ENCODE measurements around the gene MPG. TPM values are rescaled to one million over a fixed set of nuclear protein-coding genes. Genes with fewer than 3 reads are reported as not detected.

Gene MPG
- polyA plus RNA-seq, 3 donors: 32.5 to 86.9 (median 70.6) TPM

DNA sequence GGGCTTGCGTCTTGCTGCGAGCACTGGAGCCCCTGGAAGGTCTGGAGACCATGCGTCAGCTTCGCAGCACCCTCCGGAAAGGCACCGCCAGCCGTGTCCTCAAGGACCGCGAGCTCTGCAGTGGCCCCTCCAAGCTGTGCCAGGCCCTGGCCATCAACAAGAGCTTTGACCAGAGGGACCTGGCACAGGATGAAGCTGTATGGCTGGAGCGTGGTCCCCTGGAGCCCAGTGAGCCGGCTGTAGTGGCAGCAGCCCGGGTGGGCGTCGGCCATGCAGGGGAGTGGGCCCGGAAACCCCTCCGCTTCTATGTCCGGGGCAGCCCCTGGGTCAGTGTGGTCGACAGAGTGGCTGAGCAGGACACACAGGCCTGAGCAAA, 7.4 kb downstream of the MPG start:
- 48% methylated on average over 17 of the region's 18 CpGs for WGBS (ENCODE audit: insufficient coverage)
- Mint-ChIP-seq H3K4me3 (no peak overlapping the region), H3K4me1 (peaks cover 28% of the 10 kb centered on the region), H3K27me3 (ENCODE audit: low read depth in 3 of 3) (peaks cover 0 to 4% (median 2%) of the 10 kb centered on the region in 3 donors), H3K27ac (no peak overlapping the region), H3K9me3 (no peaks in the 10 kb centered on the region), H3K36me3 (peaks cover 48 to 86% of the 10 kb centered on the region in 2 donors)
- H3K4me3 ChIP-seq (replicated peaks in 1 of 3; ENCODE audit: low read depth in 2 of 3, low read length in 3 of 3): no peak overlapping the region
- no peaks in the 10 kb centered on the region for H3K79me2 ChIP-seq (ENCODE audit: insufficient read depth, low read length)
- H3K4me2 ChIP-seq (replicated peaks; ENCODE audit: extremely low read depth, low read length, poor library complexity, severe bottlenecking): no peak overlapping the region
- H2AFZ ChIP-seq (ENCODE audit: insufficient read depth, low read depth, low read length, poor library complexity, severe bottlenecking): no peak overlapping the region
- peak overlapping the region; percentile 4 for H3K9ac ChIP-seq (ENCODE audit: insufficient read depth, low read length, poor library complexity, severe bottlenecking)
- no peak for TF ChIP-seq CTCF (IDR thresholded peaks at IDR 0.05)
- H3K4me1 ChIP-seq (ENCODE audit: control insufficient read depth in 1 of 2, insufficient read depth in 2 of 2, low read length in 2 of 2): peaks cover 11 to 19% of the 10 kb centered on the region in 2 donors
- peaks cover 29% of the 10 kb centered on the region for H4K20me1 ChIP-seq (ENCODE audit: insufficient read depth, low read length)
- H3K9me3 ChIP-seq (replicated peaks in 1 of 2; ENCODE audit: control insufficient read depth in 1 of 2, insufficient read depth in 1 of 2, low read length in 2 of 2): no peaks in the 10 kb centered on the region
- DNase-seq: no peak
- peaks cover 57 to 71% of the 10 kb centered on the region in 2 donors for H3K36me3 ChIP-seq (replicated peaks in 1 of 2; ENCODE audit: control insufficient read depth in 1 of 2, insufficient read depth in 2 of 2, low read length in 2 of 2)
- H3K27ac ChIP-seq (ENCODE audit: low read depth in 1 of 2, low read length in 2 of 2): no peak overlapping the region
- intact Hi-C loops (cut with micrococcal nuclease): no loop called here
- H3K27me3 ChIP-seq (ENCODE audit: control insufficient read depth in 2 of 2, insufficient read depth in 2 of 2, low read length in 2 of 2): no peaks in the 10 kb centered on the region

DNA sequence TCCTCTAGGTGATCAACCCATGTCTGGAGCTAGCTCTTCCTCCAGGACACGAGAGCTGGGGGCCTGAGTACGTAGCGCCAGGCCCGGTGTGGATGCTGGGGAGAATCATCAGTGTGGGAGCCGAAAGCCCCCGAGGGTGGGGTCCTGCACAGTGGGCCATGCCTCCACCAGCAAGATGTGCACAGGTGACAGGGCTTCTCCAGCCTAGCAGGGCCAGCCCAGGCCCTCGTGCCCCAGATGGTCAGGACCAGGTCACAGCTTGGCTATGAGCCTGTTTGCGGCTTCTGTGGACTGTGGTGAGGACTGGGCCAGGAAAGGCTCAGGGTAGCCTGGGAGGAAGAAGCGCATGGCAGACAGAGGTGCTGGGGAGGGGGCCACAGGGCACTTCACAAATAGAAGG, 7.8 kb downstream of the MPG start:
- TF ChIP-seq CTCF (IDR thresholded peaks at IDR 0.05): no peak
- DNase-seq: no peak
- H3K27ac Mint-ChIP-seq: peak overlapping the region in 1 of 7 donors; percentile 63
- intact Hi-C loops (cut with micrococcal nuclease): no loop called here
- no peaks in the 10 kb centered on the region for H3K79me2 ChIP-seq (ENCODE audit: insufficient read depth, low read length)
- peaks cover 27% of the 10 kb centered on the region for H3K4me1 Mint-ChIP-seq
- 59% methylated on average over 9 of the region's 9 CpGs for WGBS (ENCODE audit: insufficient coverage)
- no peak overlapping the region for H3K4me3 Mint-ChIP-seq
- no peak overlapping the region for H3K9ac ChIP-seq (ENCODE audit: insufficient read depth, low read length, poor library complexity, severe bottlenecking)
- no peak overlapping the region for H3K4me2 ChIP-seq (replicated peaks; ENCODE audit: extremely low read depth, low read length, poor library complexity, severe bottlenecking)
- no peaks in the 10 kb centered on the region for H3K27me3 ChIP-seq (ENCODE audit: control insufficient read depth in 2 of 2, insufficient read depth in 2 of 2, low read length in 2 of 2)
- no peak overlapping the region for H3K27ac ChIP-seq (ENCODE audit: low read depth in 1 of 2, low read length in 2 of 2)
- peaks cover 49 to 85% of the 10 kb centered on the region in 2 donors for H3K36me3 Mint-ChIP-seq
- no peaks in the 10 kb centered on the region for H3K9me3 Mint-ChIP-seq
- H3K9me3 ChIP-seq (replicated peaks in 1 of 2; ENCODE audit: control insufficient read depth in 1 of 2, insufficient read depth in 1 of 2, low read length in 2 of 2): no peaks in the 10 kb centered on the region
- no peak overlapping the region for H3K4me3 ChIP-seq (replicated peaks in 1 of 3; ENCODE audit: low read depth in 2 of 3, low read length in 3 of 3)
- peaks cover 29% of the 10 kb centered on the region for H4K20me1 ChIP-seq (ENCODE audit: insufficient read depth, low read length)
- peaks cover 0 to 4% (median 0%) of the 10 kb centered on the region in 3 donors for H3K27me3 Mint-ChIP-seq (ENCODE audit: low read depth in 3 of 3)
- peaks cover 11 to 19% of the 10 kb centered on the region in 2 donors for H3K4me1 ChIP-seq (ENCODE audit: control insufficient read depth in 1 of 2, insufficient read depth in 2 of 2, low read length in 2 of 2)
- H3K36me3 ChIP-seq (replicated peaks in 1 of 2; ENCODE audit: control insufficient read depth in 1 of 2, insufficient read depth in 2 of 2, low read length in 2 of 2): peaks cover 58 to 74% of the 10 kb centered on the region in 2 donors
- H2AFZ ChIP-seq (ENCODE audit: insufficient read depth, low read depth, low read length, poor library complexity, severe bottlenecking): no peak overlapping the region
